Measurements from ENCODE around the gene PEX14. TPM values are rescaled to one million over a fixed set of nuclear protein-coding genes. Genes with fewer than 3 reads are reported as not detected.

Gene PEX14
- polyA plus RNA-seq, 1 donor (not counting 4 experiments of a cell fraction or from before 2014, with no cell fraction given), result 8.4 TPM

GRCh38 chr1:10676963-10677362 lies 202.2 kb downstream of the PEX14 start:
- DNase-seq (ENCODE audit: low read depth, low spot score), result no peak
- H3K9me1 ChIP-seq (ENCODE audit: control insufficient read depth, extremely low read depth, insufficient read depth, low read length), result no peaks in the 10 kb centered on the region
- H3K36me3 ChIP-seq (ENCODE audit: control insufficient read depth in 2 of 2, extremely low read depth in 1 of 2, insufficient read depth in 2 of 2, low read length in 2 of 2), result no peaks in the 10 kb centered on the region
- TF ChIP-seq, protein P1, sequence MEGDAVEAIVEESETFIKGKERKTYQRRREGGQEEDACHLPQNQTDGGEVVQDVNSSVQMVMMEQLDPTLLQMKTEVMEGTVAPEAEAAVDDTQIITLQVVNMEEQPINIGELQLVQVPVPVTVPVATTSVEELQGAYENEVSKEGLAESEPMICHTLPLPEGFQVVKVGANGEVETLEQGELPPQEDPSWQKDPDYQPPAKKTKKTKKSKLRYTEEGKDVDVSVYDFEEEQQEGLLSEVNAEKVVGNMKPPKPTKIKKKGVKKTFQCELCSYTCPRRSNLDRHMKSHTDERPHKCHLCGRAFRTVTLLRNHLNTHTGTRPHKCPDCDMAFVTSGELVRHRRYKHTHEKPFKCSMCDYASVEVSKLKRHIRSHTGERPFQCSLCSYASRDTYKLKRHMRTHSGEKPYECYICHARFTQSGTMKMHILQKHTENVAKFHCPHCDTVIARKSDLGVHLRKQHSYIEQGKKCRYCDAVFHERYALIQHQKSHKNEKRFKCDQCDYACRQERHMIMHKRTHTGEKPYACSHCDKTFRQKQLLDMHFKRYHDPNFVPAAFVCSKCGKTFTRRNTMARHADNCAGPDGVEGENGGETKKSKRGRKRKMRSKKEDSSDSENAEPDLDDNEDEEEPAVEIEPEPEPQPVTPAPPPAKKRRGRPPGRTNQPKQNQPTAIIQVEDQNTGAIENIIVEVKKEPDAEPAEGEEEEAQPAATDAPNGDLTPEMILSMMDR (optimal IDR thresholded peaks at IDR 0.05 in 1 of 3, IDR thresholded peaks at IDR 0.05 in 1 of 3, conservative IDR thresholded peaks at IDR 0.05 in 1 of 3; ENCODE audit: extremely low read depth in 1 of 3, insufficient read depth in 2 of 3, low read length in 3 of 3), result no peak
- TF ChIP-seq EZH2 (IDR thresholded peaks at IDR 0.05; ENCODE audit: low read length), result no peak
- H3K27me3 ChIP-seq (ENCODE audit: control insufficient read depth, extremely low read depth, insufficient read depth, low read length), result no peaks in the 10 kb centered on the region
- H3K27ac ChIP-seq (ENCODE audit: control insufficient read depth, insufficient read depth, low read length), result no peak overlapping the region
- H3K4me2 ChIP-seq (ENCODE audit: control insufficient read depth, extremely low read depth, insufficient read depth, low read depth, low read length), result no peak overlapping the region
- no peak overlapping the region for H3K9ac ChIP-seq (ENCODE audit: control insufficient read depth, extremely low read depth, insufficient read depth, low read length)
- H3K79me2 ChIP-seq (ENCODE audit: control insufficient read depth, insufficient read depth, low read length), result no peaks in the 10 kb centered on the region
- H3K9me3 ChIP-seq (ENCODE audit: control insufficient read depth, low read depth, low read length), result no peaks in the 10 kb centered on the region
- no peak for FAIRE-seq
- H4K20me1 ChIP-seq (ENCODE audit: control insufficient read depth, extremely low read depth, insufficient read depth, low read length), result peaks cover 3% of the 10 kb centered on the region
- H3K4me1 ChIP-seq (ENCODE audit: control insufficient read depth, extremely low read depth, insufficient read depth, low read length), result peaks cover 4% of the 10 kb centered on the region
- no peak overlapping the region for H2AFZ ChIP-seq (ENCODE audit: control insufficient read depth, low read length)
- dilution Hi-C loops (cut with MboI; ENCODE audit: extremely low pct_ligation_motif_present, low sequenced_read_pairs), result no loop called here
- H3K4me3 ChIP-seq (ENCODE audit: control insufficient read depth in 2 of 3, extremely low read depth in 1 of 3, insufficient read depth in 2 of 3, low read depth in 1 of 3, low read length in 3 of 3), result no peak overlapping the region

DNA sequence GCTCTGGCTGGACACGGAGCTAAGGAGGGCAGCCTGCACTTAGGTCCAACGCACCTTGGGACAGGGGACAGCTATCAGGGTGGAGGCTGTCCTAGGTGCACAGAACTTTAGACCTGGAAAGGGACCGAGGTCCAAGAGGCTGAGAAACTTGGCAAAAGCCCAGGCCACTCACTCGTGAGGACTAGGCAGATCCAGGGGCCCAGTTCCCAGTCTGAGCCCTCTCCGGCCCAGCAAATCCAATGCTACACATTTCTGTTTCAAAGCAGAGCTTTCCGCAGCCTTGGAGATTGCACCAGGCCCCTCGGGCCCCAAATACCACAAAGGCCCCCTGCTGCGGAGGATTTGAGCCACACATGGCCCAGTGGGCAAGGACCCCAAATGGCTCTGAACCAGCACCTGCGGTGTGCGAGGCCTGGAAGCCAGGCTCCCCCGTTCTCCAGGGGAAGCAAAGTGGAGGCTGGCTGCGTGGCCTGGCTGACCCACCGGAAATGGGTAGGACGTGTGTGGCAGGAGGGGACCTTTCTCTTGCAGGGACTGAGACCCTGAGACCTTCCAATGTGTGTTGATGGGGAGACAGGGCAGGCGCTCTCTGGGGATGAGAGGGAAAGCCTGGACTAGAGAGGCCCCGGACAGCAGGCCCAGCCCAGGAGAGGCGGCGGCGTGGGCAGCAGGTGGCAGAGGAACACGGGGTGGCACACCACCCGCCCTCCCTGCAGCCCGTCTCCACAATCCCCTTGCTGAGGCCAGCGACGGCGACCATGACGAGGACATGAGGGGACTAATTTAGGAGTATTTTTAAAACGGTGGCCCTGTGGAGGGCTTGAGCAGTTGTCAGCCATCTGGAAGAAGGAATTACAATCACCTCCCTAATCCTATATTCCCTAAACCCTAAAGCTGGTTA lies 203.0 kb downstream of the PEX14 start:
- peaks cover 3% of the 10 kb centered on the region for H4K20me1 ChIP-seq (ENCODE audit: control insufficient read depth, extremely low read depth, insufficient read depth, low read length)
- H3K9me1 ChIP-seq (ENCODE audit: control insufficient read depth, extremely low read depth, insufficient read depth, low read length), result no peaks in the 10 kb centered on the region
- no peak overlapping the region for H3K4me3 ChIP-seq (ENCODE audit: control insufficient read depth in 2 of 3, extremely low read depth in 1 of 3, insufficient read depth in 2 of 3, low read depth in 1 of 3, low read length in 3 of 3)
- dilution Hi-C loops (cut with MboI; ENCODE audit: extremely low pct_ligation_motif_present, low sequenced_read_pairs), result no loop called here
- H3K9ac ChIP-seq (ENCODE audit: control insufficient read depth, extremely low read depth, insufficient read depth, low read length), result no peak overlapping the region
- H3K36me3 ChIP-seq (ENCODE audit: control insufficient read depth in 2 of 2, extremely low read depth in 1 of 2, insufficient read depth in 2 of 2, low read length in 2 of 2), result no peaks in the 10 kb centered on the region
- FAIRE-seq (no peak), DNase-seq (ENCODE audit: low read depth, low spot score) (no peak)
- TF ChIP-seq, protein P1 (optimal IDR thresholded peaks at IDR 0.05 in 1 of 3, IDR thresholded peaks at IDR 0.05 in 1 of 3, conservative IDR thresholded peaks at IDR 0.05 in 1 of 3; ENCODE audit: extremely low read depth in 1 of 3, insufficient read depth in 2 of 3, low read length in 3 of 3), result no peak
- TF ChIP-seq EZH2 (IDR thresholded peaks at IDR 0.05; ENCODE audit: low read length), result no peak
- H3K27me3 ChIP-seq (ENCODE audit: control insufficient read depth, extremely low read depth, insufficient read depth, low read length), result no peaks in the 10 kb centered on the region
- H2AFZ ChIP-seq (ENCODE audit: control insufficient read depth, low read length), result no peak overlapping the region
- peaks cover 4% of the 10 kb centered on the region for H3K4me1 ChIP-seq (ENCODE audit: control insufficient read depth, extremely low read depth, insufficient read depth, low read length)
- no peak overlapping the region for H3K4me2 ChIP-seq (ENCODE audit: control insufficient read depth, extremely low read depth, insufficient read depth, low read depth, low read length)
- no peaks in the 10 kb centered on the region for H3K79me2 ChIP-seq (ENCODE audit: control insufficient read depth, insufficient read depth, low read length)
- H3K27ac ChIP-seq (ENCODE audit: control insufficient read depth, insufficient read depth, low read length), result no peak overlapping the region
- H3K9me3 ChIP-seq (ENCODE audit: control insufficient read depth, low read depth, low read length), result no peaks in the 10 kb centered on the region

All from keratinocyte (primary cell).